Neural cell (in vitro differentiated cells): Measurements from ENCODE around the gene ANKRD65. TPM values are rescaled to one million over a fixed set of nuclear protein-coding genes. Genes with fewer than 3 reads are reported as not detected.
"Not testable (repeated sequence)": the region's sequence is repeated elsewhere in the genome, so short reads cannot be mapped to it uniquely, and the experiment has no call there.

ENCODE experiments used
- H2AFZ ChIP-seq: fragments of 200-600, 300-800 bp; sonication (generic), shearing (Covaris generic); 2 replicates; pipeline ENCODE4 v1.6.0; 2014; ENCODE audit warnings: low read depth, mild to moderate bottlenecking, antibody characterized with exemption, low read length, moderate library complexity
- H3F3A ChIP-seq: fragments of 200-600 bp; shearing (Covaris generic); 2 replicates; pipeline ENCODE4 v1.6.1; 2016; ENCODE audit warnings: mild to moderate bottlenecking, moderate library complexity, mixed read lengths, antibody characterized with exemption, low read length; ENCODE audit not compliant: insufficient read depth, poor library complexity, severe bottlenecking
- H3K27ac ChIP-seq: fragments of 200-600, 300-800 bp; sonication (generic), shearing (Covaris generic); 2 replicates; pipeline ENCODE4 v1.5.1; 2014; ENCODE audit warnings: mild to moderate bottlenecking, low read length, moderate library complexity
- H3K27me3 ChIP-seq: fragments of 300-800, 200-600 bp; sonication (generic), shearing (Covaris generic); 2 replicates; pipeline ENCODE4 v1.6.0; 2014; ENCODE audit warnings: mild to moderate bottlenecking, low read depth, low read length, moderate library complexity; ENCODE audit not compliant: insufficient read depth
- H3K36me3 ChIP-seq: fragments of 300-800, 200-600 bp; sonication (generic), shearing (Covaris generic); 2 replicates; pipeline ENCODE4 v1.5.1; 2014; ENCODE audit warnings: mild to moderate bottlenecking, antibody characterized with exemption, low read length, moderate library complexity; ENCODE audit not compliant: insufficient read depth
- H3K4me2 ChIP-seq: fragments of 300-800, 200-600 bp; sonication (generic), shearing (Covaris generic); 2 replicates; pipeline ENCODE4 v1.6.0; 2014; ENCODE audit warnings: mild to moderate bottlenecking, low read length
- H3K4me3 ChIP-seq: fragments of 300-800, 200-600 bp; sonication (generic), shearing (Covaris generic); 2 replicates; pipeline ENCODE4 v1.5.1; 2014; ENCODE audit warnings: mild to moderate bottlenecking, low read length, moderate library complexity
- H3K79me2 ChIP-seq: fragments of 200-600 bp; shearing (Covaris generic); replicated peaks from 2 replicates; pipeline ENCODE4 v1.6.0; 2014; ENCODE audit warnings: mild to moderate bottlenecking, low read length, moderate library complexity; ENCODE audit not compliant: insufficient read depth
- H3K9ac ChIP-seq: fragments of 300-800, 200-600 bp; sonication (generic), shearing (Covaris generic); 2 replicates; pipeline ENCODE4 v1.6.1; 2016; ENCODE audit warnings: mild to moderate bottlenecking, low read length, mixed read lengths
- H3K9me2 ChIP-seq: fragments of 200-600 bp; shearing (Covaris generic); 2 replicates; pipeline ENCODE4 v1.6.1; 2016; ENCODE audit warnings: mild to moderate bottlenecking, low read length, mixed read lengths; ENCODE audit not compliant: insufficient read depth
- H3K9me3 ChIP-seq: fragments of 200-600, 300-800 bp; sonication (generic), shearing (Covaris generic); 2 replicates; pipeline ENCODE4 v1.6.1; 2016; ENCODE audit warnings: mild to moderate bottlenecking, mixed run types, low read length, moderate library complexity, mixed read lengths
- H4K20me1 ChIP-seq: fragments of 200-600 bp; shearing (Covaris generic); 2 replicates; pipeline ENCODE4 v1.6.1; 2016; ENCODE audit warnings: mild to moderate bottlenecking, mixed run types; ENCODE audit not compliant: insufficient read depth
- CTCF ChIP-seq: fragments of 450-650 bp; IDR thresholded peaks from 2 replicates; pipeline ENCODE4 v1.5.1; 2014; ENCODE audit warnings: antibody characterized with exemption, mild to moderate bottlenecking, moderate library complexity; ENCODE audit not compliant: poor library complexity, severe bottlenecking
- EP300 ChIP-seq: fragments of 450-650 bp; conservative IDR thresholded peaks from 2 replicates; pipeline ENCODE4 v1.6.1; 2014; ENCODE audit warnings: antibody characterized with exemption, mild to moderate bottlenecking, moderate library complexity; ENCODE audit not compliant: poor library complexity, severe bottlenecking
- EZH2 ChIP-seq: fragments of 200-600, 300-800 bp; shearing (Covaris generic), sonication (generic); IDR thresholded peaks from 2 replicates; pipeline ENCODE4 v1.6.1; 2014; ENCODE audit warnings: antibody characterized with exemption, low read length, borderline replicate concordance, mild to moderate bottlenecking; ENCODE audit not compliant: insufficient read depth, poor library complexity, severe bottlenecking
- MXI1 ChIP-seq: fragments of 450-650 bp; conservative IDR thresholded peaks from 2 replicates; pipeline ENCODE4 v1.6.1; 2014; ENCODE audit warnings: antibody characterized with exemption, mild to moderate bottlenecking; ENCODE audit not compliant: poor library complexity, severe bottlenecking
- POLR2AphosphoS5 ChIP-seq: IDR thresholded peaks from 2 replicates; pipeline ENCODE4 v1.6.1; 2012
- RAD21 ChIP-seq: fragments of 450-650 bp; conservative IDR thresholded peaks from 2 replicates; pipeline ENCODE4 v1.6.1; 2014; ENCODE audit warnings: antibody characterized with exemption, mild to moderate bottlenecking, moderate library complexity
- REST ChIP-seq: IDR thresholded peaks from 2 replicates; pipeline ENCODE4 v1.6.1; 2012; ENCODE audit warnings: borderline replicate concordance
- SMC3 ChIP-seq: fragments of 450-650 bp; conservative IDR thresholded peaks from 2 replicates; pipeline ENCODE4 v1.6.1; 2014; ENCODE audit warnings: antibody characterized with exemption, mild to moderate bottlenecking, moderate library complexity; ENCODE audit not compliant: poor library complexity
- TAF1 ChIP-seq: IDR thresholded peaks from 2 replicates; pipeline ENCODE4 v1.6.1; 2012; ENCODE audit warnings: low read depth
- polyA minus RNA-seq: library from RNA; depleted of rRNA, polyadenylated mRNA; stranded (reverse); fragments of >200 nt; gene quantifications from 2 replicates; pipeline ENCODE4 v1.2.3, GENCODE V29; 2014
- polyA plus RNA-seq: library from polyadenylated mRNA; depleted of rRNA; stranded (reverse); fragments of >200 nt; gene quantifications from 2 replicates; pipeline ENCODE4 v1.2.3, GENCODE V29; 2014

ANKRD65 gene
- polyA plus RNA-seq (0.28 TPM in 1 of 2 replicates, not detected in the other), polyA minus RNA-seq (not detected in 2 replicates)

DNA sequence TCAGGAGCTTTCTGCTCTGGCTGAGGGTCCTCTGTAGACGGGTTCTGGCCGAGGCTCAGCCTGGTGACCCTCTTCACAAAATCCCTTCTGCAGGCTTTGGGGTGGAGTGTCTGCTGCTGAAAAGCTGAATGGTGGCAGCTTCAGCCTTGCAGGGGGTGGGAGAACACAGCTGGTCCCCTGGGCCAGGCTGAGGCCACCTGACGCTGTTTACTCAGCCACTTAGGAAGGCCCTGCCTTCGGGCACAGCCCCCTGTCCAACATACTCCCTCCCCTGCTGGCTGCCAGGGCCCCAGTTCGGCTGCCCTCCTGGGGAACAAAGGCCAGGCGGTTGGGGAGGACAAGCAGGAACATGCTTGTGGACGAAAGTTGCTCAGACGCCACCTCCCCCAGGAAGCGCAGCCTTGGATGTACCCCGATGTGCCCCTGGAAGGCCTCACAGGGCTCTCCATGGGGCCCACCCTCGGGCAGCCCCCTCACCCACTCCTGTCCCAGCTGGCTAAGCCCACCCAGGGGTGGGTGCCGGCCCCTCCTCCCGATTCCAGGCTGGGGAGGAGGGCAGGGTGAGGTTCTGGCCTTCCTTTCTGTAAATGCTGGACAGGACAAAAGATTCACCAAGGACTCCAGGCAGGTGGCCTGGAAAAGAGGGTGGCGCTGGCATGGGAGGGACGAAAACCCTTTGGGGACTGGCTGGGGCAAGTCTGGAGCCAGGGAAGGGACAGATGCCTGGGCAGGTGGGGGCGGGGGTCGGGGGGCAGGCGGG lies at the start of gene ANKRD65:
Gene ANKRD65, minus strand, starts transcription at position 130 of the 760 bp plus-strand sequence. CDS start 271 bp downstream, outside the sequence.
- H3K4me2 ChIP-seq = no peak within 1 kb of the TSS

DNA sequence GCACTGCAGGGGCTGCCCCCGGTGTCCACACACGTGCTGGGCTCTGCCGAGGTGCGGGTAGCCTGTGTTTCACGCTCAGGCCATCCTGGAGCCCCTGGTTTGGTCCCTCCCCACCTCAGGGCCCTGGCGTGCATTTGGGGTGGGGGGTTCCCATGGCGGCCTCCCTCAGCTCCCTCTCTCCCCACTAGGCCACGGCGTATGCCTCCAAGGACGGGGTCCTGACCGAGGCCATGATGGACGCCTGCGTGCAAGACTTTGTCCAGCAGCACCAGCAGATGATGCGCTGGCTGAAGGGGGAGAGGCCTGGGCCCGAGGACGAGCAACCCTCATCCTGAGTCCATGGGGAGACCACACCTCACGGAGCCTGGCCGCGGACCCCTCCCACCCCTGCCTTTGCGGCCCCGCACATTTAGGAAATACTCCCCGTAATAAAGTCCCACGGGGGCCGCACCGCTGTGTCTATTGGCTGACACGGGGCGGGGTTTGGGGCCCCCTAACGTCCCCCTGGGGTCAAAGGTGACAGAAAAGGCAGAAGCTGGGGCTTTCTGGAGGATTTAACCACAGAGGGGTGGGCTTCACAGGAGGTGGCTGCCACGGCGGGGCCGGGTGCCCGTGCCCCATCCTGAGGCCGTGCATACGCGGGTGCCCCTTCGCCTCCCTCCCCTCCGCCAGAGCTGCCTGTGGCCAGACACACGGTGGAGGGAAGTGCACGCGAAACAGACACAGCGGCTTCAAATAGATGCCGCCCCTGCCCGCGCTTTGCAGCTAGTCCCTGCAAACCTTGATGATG lies 47.3 kb upstream of the ANKRD65 start:
- H3K79me2 ChIP-seq, H4K20me1 ChIP-seq, H3K4me3 ChIP-seq, H3K27ac ChIP-seq, H3K9me3 ChIP-seq, H3K9ac ChIP-seq, H3F3A ChIP-seq, H3K4me2 ChIP-seq, H2AFZ ChIP-seq, H3K36me3 ChIP-seq, H3K9me2 ChIP-seq, H3K27me3 ChIP-seq: not testable (repeated sequence)

More for the DNA sequence above, at the start of gene ANKRD65:
- Histone ChIP-seq H3K9me3 (no peaks in the 10 kb centered on the region), H3K27me3 (no peaks in the 10 kb centered on the region), H4K20me1 (no peaks in the 10 kb centered on the region), H3F3A (no peaks in the 10 kb centered on the region), H3K36me3 (no peaks in the 10 kb centered on the region), H3K9me2 (no peaks in the 10 kb centered on the region), H3K79me2 (no peaks in the 10 kb centered on the region), H3K9ac (no peak within 1 kb of the TSS), H3K4me3 (no peak within 1 kb of the TSS), H2AFZ (no peak within 1 kb of the TSS), H3K27ac (no peak within 1 kb of the TSS)
- no peak for TF ChIP-seq EZH2
- no peak for TF ChIP-seq RAD21
- no peak for TF ChIP-seq TAF1
- TF ChIP-seq REST = no peak
- TF ChIP-seq SMC3 = no peak
- no peak for TF ChIP-seq CTCF
- no peak for TF ChIP-seq MXI1
- no peak for TF ChIP-seq EP300
- no peak for TF ChIP-seq POLR2AphosphoS5
